Measurements from ENCODE around the gene CSF3R. TPM values are rescaled to one million over a fixed set of nuclear protein-coding genes. Genes with fewer than 3 reads are reported as not detected.

CSF3R gene
- total RNA-seq: not detected in 2 replicates

- H3K4me3 ChIP-seq (ENCODE audit: insufficient read depth, low read length): no peak within 1 kb of the TSS
- H2AFZ ChIP-seq (ENCODE audit: low read length): no peak within 1 kb of the TSS
- no peaks in the 10 kb centered on the region for H3K4me1 ChIP-seq (ENCODE audit: insufficient read depth, low read length)
- H3K36me3 ChIP-seq (ENCODE audit: insufficient read depth, low read length): no peaks in the 10 kb centered on the region
- H3K27ac ChIP-seq (ENCODE audit: low read depth, low read length): no peak within 1 kb of the TSS
- DNase-seq (ENCODE audit: insufficient read length, low spot score, missing footprints): peak; percentile 50
- no peaks in the 10 kb centered on the region for H4K20me1 ChIP-seq (ENCODE audit: insufficient read depth, low read length)
- no peaks in the 10 kb centered on the region for H3K79me2 ChIP-seq (ENCODE audit: insufficient read depth, low read length)
- H3K27me3 ChIP-seq (ENCODE audit: insufficient read depth, low read length): peaks cover 23% of the 10 kb centered on the region
- H3K4me2 ChIP-seq (ENCODE audit: insufficient read depth, low read length): peak within 1 kb of the TSS; percentile 18
- no peaks in the 10 kb centered on the region for H3K9me3 ChIP-seq (ENCODE audit: low read depth, low read length)
- no peak for TF ChIP-seq CTCF (IDR thresholded peaks at IDR 0.05; ENCODE audit: extremely low read depth, low read depth, low read length)
These were observed at the start of gene CSF3R for GRCh38 chr1:36482724-36483388. CSF3R (minus strand) TSS chr1:36482913; CDS start chr1:36479496, 3,417 bp downstream.

DNA sequence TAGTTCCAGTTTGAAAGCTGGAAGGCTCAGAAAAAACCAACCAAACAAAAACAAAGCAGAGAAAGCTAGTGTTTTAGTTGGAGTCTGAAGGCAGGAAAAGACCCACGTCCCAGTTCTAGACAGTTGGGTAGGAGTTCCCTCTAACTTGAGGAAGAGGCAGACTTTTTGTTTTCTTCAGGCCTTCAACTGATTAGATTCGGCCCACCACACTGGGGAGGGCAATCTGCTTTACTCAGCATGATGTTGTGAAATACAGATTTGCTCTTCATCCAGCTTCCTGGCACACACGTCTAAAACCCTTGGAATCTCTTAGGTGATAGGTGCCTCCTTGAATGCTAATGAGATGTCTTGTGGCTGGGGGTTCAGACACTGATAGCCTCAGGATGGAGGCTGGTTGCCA is 49.1 kb upstream of the CSF3R start:
- DNase-seq (ENCODE audit: insufficient read length, low spot score, missing footprints): no peak
- Histone ChIP-seq H3K4me1 (ENCODE audit: insufficient read depth, low read length) (no peaks in the 10 kb centered on the region), H3K4me2 (ENCODE audit: insufficient read depth, low read length) (no peak overlapping the region), H3K9me3 (ENCODE audit: low read depth, low read length) (no peaks in the 10 kb centered on the region), H3K27ac (ENCODE audit: low read depth, low read length) (no peak overlapping the region), H3K79me2 (ENCODE audit: insufficient read depth, low read length) (no peaks in the 10 kb centered on the region), H3K36me3 (ENCODE audit: insufficient read depth, low read length) (no peaks in the 10 kb centered on the region), H4K20me1 (ENCODE audit: insufficient read depth, low read length) (no peaks in the 10 kb centered on the region), H2AFZ (ENCODE audit: low read length) (no peak overlapping the region), H3K27me3 (ENCODE audit: insufficient read depth, low read length) (no peaks in the 10 kb centered on the region), H3K4me3 (ENCODE audit: insufficient read depth, low read length) (no peak overlapping the region)
- no peak for TF ChIP-seq CTCF (IDR thresholded peaks at IDR 0.05; ENCODE audit: extremely low read depth, low read depth, low read length)

GRCh38 chr1:36530791-36531190 is 48.1 kb upstream of the CSF3R start:
- no peak overlapping the region for H2AFZ ChIP-seq (ENCODE audit: low read length)
- H3K27me3 ChIP-seq (ENCODE audit: insufficient read depth, low read length): no peaks in the 10 kb centered on the region
- no peaks in the 10 kb centered on the region for H3K79me2 ChIP-seq (ENCODE audit: insufficient read depth, low read length)
- no peak for TF ChIP-seq CTCF (IDR thresholded peaks at IDR 0.05; ENCODE audit: extremely low read depth, low read depth, low read length)
- no peaks in the 10 kb centered on the region for H3K36me3 ChIP-seq (ENCODE audit: insufficient read depth, low read length)
- no peak overlapping the region for H3K27ac ChIP-seq (ENCODE audit: low read depth, low read length)
- H3K4me2 ChIP-seq (ENCODE audit: insufficient read depth, low read length): no peak overlapping the region
- no peaks in the 10 kb centered on the region for H3K9me3 ChIP-seq (ENCODE audit: low read depth, low read length)
- H4K20me1 ChIP-seq (ENCODE audit: insufficient read depth, low read length): no peaks in the 10 kb centered on the region
- H3K4me3 ChIP-seq (ENCODE audit: insufficient read depth, low read length): no peak overlapping the region
- no peak for DNase-seq (ENCODE audit: insufficient read length, low spot score, missing footprints)
- no peaks in the 10 kb centered on the region for H3K4me1 ChIP-seq (ENCODE audit: insufficient read depth, low read length)

DNA sequence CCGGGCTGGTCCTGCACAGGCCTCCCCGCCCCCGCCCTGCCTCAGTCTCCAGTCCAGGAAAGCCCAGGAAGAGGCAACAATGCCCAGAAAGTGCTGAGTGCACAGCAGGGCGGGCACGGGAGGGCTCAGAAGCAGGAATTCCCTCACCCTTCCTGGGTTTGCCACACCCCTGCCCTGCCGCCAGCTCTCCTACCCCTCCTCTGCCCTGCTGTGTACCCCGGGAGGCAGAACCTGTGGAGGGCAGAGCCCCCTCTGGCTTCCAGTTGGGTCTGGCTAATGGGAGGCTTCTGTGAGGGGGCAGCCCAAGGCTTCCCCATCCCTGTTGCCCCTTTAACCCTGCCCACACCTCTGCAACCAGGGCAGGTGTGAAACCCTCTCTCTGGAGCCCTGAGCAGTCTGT is 47.5 kb upstream of the CSF3R start:
- H3K36me3 ChIP-seq (ENCODE audit: insufficient read depth, low read length): no peaks in the 10 kb centered on the region
- DNase-seq (ENCODE audit: insufficient read length, low spot score, missing footprints): no peak
- no peaks in the 10 kb centered on the region for H3K27me3 ChIP-seq (ENCODE audit: insufficient read depth, low read length)
- no peak overlapping the region for H2AFZ ChIP-seq (ENCODE audit: low read length)
- no peak for TF ChIP-seq CTCF (IDR thresholded peaks at IDR 0.05; ENCODE audit: extremely low read depth, low read depth, low read length)
- H3K4me1 ChIP-seq (ENCODE audit: insufficient read depth, low read length): no peaks in the 10 kb centered on the region
- H3K79me2 ChIP-seq (ENCODE audit: insufficient read depth, low read length): no peaks in the 10 kb centered on the region
- H3K4me3 ChIP-seq (ENCODE audit: insufficient read depth, low read length): no peak overlapping the region
- H3K9me3 ChIP-seq (ENCODE audit: low read depth, low read length): no peaks in the 10 kb centered on the region
- no peaks in the 10 kb centered on the region for H4K20me1 ChIP-seq (ENCODE audit: insufficient read depth, low read length)
- H3K27ac ChIP-seq (ENCODE audit: low read depth, low read length): no peak overlapping the region
- no peak overlapping the region for H3K4me2 ChIP-seq (ENCODE audit: insufficient read depth, low read length)

Measured in osteoblast (primary cell).